Right renal cortex interstitium (tissue), 3 donors: ENCODE results near the gene CFAP157. TPM values are rescaled to one million over a fixed set of nuclear protein-coding genes. Genes with fewer than 3 reads are reported as not detected.

Source experiments
- DNase-seq, 3 donors: peaks; one replicate each; pipeline ENCODE4 v3.0.0-alpha.2; 2013; ENCODE audit warnings: low read depth in 3 of 3, low spot score in 2 of 3
- polyA plus RNA-seq, 3 donors: library from polyadenylated mRNA; unstranded; fragments of 120-200 nt; gene quantifications; one replicate each; pipeline ENCODE4 v1.2.1, GENCODE V29; 2013; ENCODE audit not compliant: insufficient read length in 3 of 3

Gene CFAP157
- polyA plus RNA-seq, 3 donors: 2.7 to 3.3 (median 2.9) TPM

GRCh38 chr9:127714951-127715469 lies 8.2 kb downstream of the CFAP157 start:
- no peak for DNase-seq

DNA sequence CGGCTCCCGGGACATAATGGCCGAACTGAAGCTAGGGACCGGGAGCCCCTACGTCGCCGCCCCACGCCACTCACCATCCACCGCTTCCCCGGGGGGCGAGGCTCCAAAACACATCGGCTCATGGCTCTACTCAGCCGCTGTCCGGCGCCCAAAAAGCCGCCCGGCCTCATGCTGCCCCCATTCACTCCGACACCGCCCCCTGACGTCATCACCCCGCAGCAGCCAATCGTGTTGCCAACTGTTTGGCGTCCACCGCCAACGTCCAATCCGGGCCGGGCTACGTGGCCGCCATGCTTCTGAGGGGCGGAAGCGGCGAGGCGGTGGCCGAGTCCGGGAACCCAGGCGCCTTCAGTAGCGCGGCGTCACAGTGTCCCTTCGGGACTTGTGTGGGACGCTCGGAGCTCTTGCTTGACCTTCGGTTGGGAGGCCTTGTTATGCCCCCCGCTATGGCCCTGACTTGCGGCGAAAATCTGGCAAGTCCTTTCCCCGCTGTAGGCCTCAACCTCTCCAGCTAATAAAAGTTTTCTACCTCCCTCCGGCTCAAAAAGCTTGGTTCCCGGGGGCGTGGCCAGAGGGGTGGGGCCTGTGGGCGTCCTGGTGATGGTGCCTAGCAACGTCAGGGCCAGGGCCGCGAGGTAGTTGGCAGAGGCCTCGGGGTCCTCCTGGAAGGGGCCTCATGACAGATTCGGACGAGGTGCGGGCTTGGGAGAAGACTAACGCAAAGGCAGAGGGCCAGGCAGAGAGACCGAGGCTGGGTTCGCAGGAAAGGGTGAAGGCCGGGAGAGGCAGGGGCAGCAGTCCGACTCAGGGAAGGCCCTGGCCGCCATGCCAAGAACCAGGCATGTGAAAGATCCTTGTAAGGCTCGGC lies 8.9 kb downstream of the CFAP157 start, which contains the start of the genes PTRH1 and TTC16:
TSS of gene PTRH1 (minus strand) at position 194 of the 868 bp plus-strand sequence. CDS start at position 170, 24 bp downstream.
TSS of gene TTC16 (plus strand) at position 610 of the 868 bp plus-strand sequence. CDS start at position 677, 67 bp downstream.
- DNase-seq: peak; percentile 87 to 93 (median 88)

GRCh38 chr9:127716412-127716811 lies 9.6 kb downstream of the CFAP157 start:
- no peak for DNase-seq

- no peak for DNase-seq
Observed at GRCh38 chr9:127717766-127718165, 11.0 kb downstream of the CFAP157 start.

DNA sequence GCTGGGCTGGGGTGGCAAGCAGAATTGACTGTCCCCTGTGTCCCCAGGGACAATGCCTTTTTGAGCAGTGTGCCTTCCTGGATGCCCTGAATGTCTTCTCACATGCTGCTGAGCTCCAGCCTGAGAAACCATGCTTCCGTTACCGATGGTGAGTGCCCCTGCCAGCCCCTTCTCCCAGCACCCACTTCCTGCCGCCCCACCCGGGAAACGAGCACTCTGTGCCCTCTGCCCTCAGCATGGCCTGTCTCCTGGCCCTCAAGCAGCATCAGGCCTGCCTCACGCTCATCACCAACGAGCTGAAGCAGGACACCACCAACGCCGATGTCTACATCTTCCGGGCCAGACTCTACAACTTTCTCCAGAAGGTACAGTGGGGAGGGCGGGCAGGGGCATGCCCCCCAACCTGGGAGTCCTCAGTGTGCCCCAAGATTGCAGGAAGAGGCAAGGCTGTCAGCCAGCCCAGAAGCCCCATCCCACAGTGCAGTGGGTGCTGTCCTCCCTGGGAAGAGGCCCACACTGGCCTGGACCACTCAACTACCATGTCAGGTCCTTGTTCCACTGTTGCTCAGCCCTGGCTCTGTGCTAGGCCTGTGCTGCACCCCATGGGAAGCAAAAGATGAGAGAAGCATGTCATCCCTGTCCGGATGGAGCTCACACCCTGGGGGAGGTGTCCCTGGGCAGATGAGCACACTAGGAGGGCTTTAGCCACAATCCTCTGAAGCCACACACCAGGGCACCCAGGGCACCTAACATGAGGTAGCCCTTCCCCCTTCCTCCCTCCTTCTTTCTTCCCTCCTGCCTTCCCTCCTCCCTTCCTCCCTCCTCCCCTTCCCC lies 13.5 kb downstream of the CFAP157 start:
- no peak for DNase-seq

- no peak for DNase-seq
Observed at GRCh38 chr9:127720865-127721227, 14.1 kb downstream of the CFAP157 start.

DNA sequence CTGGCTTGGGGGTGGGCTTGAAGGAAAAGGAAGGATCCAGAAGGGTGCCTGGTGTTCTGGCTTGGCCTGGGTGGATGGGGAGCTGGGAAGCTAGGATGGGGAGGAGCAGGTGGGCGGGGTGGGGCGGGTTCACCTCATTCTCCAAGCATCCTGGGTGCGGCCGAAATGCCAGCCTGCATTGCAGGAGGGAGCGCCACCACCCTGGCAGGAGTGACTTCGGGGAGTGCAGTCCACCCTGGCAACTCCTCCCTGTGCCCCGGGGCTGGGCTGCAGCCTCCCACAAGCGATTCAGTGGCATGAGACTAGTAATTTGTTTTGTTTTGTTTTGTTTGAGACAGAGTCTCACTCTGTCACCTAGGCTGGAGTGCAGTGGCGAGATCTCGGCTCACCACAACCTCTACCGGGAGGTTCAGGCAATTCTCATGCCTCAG lies 14.6 kb downstream of the CFAP157 start:
- no peak for DNase-seq

GRCh38 chr9:127722055-127722745 lies 15.4 kb downstream of the CFAP157 start:
- DNase-seq: no peak

- DNase-seq: no peak
Observed at GRCh38 chr9:127723013-127723412, 16.2 kb downstream of the CFAP157 start.

DNA sequence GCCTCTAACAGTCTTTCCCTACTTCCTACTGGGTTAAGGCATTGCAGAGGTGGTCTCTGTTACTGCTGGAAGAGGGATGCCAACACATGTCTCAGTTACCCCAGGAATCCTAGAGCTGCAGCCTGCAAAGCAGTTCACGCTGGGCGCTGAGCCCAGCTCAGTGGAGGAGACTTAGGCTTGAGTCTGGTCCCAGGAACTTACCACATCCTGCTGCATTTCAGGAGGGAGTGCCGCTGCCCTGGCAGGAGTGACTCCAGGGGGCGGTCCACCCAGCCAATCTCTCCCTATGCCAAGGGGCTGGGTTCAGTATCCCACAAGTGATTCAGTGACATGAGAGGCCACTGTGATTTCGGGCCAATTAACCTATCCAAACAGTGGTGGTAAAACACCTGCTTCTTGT lies 16.7 kb downstream of the CFAP157 start:
- DNase-seq: no peak

- no peak for DNase-seq
Observed at GRCh38 chr9:127724012-127724411, 17.2 kb downstream of the CFAP157 start.

DNA sequence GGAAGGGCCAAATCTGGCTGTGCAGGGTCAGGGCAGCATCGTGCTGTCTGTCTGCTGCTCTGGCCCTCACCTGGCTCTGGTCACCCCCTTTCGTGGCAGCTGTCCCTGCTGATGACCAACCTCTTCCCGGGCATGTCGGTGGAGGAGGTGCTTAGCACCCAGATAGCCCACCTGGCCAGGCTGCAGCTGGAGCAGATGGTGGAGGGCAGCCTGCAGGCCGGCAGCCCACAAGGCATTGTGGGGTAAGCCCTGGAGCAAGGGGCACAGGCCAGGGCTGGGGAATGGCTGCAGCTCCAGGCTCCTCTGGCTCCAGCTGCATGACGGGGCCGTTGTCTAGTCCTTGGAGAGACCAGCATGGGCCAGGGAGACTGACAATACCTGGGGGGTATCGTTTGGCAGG lies 20.1 kb downstream of the CFAP157 start:
- no peak for DNase-seq

- no peak for DNase-seq
Observed at GRCh38 chr9:127728808-127729207, 22.0 kb downstream of the CFAP157 start.

DNA sequence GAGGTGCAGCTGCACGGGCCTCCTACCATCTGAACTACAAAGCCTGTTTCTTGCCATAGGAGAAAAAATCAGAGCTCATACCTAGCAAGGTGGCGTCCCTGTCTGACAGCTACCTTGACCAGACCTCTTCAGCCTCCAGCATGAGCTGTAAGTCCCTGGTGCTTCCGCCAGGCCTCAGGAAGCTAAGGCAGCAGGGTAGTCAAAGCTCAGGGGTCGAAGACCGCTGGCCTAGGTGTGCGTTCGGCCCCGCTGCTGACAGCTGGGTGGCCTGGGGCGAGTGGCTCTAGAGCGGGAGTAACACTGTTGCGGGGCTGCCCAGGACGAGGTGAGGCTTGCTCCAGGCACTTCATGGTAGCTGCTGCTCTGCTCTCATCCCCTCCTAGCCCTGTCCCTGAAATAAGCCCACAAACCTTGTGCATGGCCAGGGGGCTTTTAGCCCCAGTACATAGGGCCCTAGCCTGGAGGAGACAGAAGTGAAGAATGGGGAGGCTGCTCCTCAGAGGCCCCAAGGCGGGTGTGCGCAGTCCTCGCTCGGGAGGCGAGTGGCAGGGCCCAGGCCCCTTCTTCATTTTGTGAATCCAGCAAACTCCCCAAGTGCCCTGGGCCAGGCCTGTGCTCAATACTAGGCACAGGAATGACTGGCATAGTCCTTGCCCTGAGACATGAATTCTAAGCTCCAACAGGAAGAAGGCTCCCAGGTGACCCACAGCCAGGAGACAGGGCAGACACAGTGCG lies 22.9 kb downstream of the CFAP157 start:
- DNase-seq: no peak

DNA sequence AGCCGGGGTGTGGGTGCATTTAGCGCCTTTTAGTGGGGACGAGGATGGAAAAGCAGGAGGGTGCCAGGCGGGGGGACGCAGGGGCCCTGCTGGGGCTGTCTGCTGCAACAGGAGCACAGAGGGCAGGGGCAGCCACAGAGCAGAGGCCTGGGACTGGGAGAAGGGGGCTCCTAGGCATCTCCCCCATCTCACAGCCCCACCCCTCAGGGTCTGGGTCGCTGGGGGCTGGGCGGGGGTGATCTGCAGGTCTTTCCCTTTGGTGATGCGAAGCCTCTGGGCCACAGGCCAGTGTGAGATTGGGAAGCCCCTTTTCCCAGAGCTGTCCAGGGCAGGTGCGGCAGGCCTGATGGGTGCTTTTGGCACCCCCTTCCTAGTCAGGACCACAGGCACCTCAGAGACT lies 23.5 kb downstream of the CFAP157 start:
- DNase-seq: no peak

DNA sequence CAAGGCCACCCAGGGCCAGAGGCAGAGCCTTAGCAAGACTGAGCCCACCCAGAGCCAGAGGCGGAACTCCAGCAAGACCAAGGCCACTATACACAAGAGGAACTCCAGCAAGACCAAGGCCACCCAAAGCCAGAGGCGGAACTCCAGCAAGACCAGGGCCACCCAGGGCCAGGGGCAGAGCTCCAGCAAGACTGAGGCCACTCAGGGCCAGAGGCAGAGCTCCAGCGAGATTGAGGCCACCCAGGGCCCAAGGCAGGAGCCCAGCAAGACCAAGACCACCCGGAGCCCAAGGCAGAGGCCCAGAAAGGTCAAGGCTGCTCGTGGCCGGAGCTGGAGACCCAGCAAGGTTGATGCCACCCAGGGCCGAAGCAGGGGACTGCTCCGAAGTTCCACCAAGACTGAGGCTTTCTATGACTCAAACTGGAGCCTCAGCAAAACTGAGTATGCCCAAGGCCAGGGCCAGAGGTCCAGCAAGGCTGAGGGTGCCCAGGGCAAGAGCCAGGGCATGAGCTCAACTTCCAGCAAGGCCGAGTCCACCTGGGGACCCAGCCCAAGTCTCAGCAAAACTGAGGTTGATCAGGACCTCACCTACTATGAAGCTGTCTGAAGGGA lies 24.1 kb downstream of the CFAP157 start:
- DNase-seq: no peak

DNA sequence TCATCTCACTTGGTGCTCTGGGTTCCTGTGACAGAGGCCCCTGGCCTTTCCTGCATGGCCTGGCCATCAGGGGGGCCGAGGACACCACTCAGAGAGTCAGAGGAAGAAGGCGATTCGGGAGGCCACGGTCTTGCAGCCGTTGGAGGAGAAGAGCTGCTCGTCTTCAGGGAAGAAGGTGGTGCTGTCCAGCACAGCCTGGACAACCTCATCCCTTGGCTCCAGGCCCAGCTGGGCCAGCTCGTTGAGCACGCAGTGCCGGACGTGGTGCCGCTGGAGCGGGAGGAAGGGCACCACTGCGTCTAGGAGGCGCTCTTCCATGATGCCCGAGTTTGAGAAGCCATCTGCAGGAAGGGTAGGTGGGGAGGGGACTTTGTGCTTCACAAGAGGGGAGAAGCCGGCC lies 25.1 kb downstream of the CFAP157 start:
- DNase-seq: no peak

DNA sequence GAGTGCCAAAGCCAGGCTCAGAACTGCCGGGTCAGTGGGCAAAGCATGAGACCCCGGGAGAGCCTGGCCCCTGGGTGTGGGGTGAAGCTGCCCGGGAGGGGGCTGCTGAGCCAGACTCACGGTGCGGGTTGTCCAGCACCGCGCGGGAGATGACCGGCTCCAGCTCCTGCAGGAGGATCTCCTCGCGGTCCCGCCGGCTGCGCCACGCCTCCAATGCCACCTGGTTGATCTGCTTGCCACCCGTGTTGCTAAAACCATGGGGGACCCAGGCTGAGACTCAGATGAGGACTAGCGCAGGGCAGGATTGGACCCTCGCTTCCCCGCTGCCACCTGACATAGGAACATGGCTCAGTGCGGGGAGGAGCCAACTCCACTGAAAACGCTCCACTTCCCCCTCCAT lies 25.7 kb downstream of the CFAP157 start:
- DNase-seq: no peak

GRCh38 chr9:127733614-127734013 lies 26.8 kb downstream of the CFAP157 start:
- no peak for DNase-seq
